Body of pancreas (tissue), 4 donors: Measurements from ENCODE around the gene PIK3AP1.

Source experiments
- CTCF ChIP-seq, 7 experiments: fragments of 450-650 bp in 4 of 7; fragments of 200-600 bp in 3 of 7; sonication (generic) in 3 of 7; IDR thresholded peaks; one replicate each; pipeline ENCODE4 v1.5.1; 2016 to 2019; ENCODE audit warnings: antibody characterized with exemption in 7 of 7
- POLR2A ChIP-seq, 3 donors: fragments of 450-650 bp; IDR thresholded peaks; one replicate each; pipeline ENCODE4 v1.6.1; 2016; ENCODE audit warnings: antibody characterized with exemption in 3 of 3, mild to moderate bottlenecking in 2 of 3

GRCh38 chr10:96768136-96768535 lies 47.8 kb upstream of the PIK3AP1 start:
- TF ChIP-seq CTCF (IDR thresholded peaks at IDR 0.05) (no peak), POLR2A (IDR thresholded peaks at IDR 0.05) (no peak)
